C4-2B (cell line): ENCODE data around the gene LRRC28.

Source experiments
- H3K27ac ChIP-seq: fragments of 450-650 bp; 2 replicates; pipeline ENCODE4 v1.5.1; 2017
- CTCF ChIP-seq: fragments of 450-650 bp; conservative IDR thresholded peaks from 2 replicates; pipeline ENCODE4 v1.5.1; 2017; ENCODE audit warnings: mild to moderate bottlenecking
- ZFX ChIP-seq: fragments of 450-650 bp; IDR thresholded peaks from 2 replicates; pipeline ENCODE4 v1.6.1; 2017

The LRRC28 gene

GRCh38 chr15:99343208-99343607 lies 91.9 kb downstream of the LRRC28 start:
- H3K27ac ChIP-seq: no peak overlapping the region
- TF ChIP-seq CTCF (no peak), ZFX (no peak)

DNA sequence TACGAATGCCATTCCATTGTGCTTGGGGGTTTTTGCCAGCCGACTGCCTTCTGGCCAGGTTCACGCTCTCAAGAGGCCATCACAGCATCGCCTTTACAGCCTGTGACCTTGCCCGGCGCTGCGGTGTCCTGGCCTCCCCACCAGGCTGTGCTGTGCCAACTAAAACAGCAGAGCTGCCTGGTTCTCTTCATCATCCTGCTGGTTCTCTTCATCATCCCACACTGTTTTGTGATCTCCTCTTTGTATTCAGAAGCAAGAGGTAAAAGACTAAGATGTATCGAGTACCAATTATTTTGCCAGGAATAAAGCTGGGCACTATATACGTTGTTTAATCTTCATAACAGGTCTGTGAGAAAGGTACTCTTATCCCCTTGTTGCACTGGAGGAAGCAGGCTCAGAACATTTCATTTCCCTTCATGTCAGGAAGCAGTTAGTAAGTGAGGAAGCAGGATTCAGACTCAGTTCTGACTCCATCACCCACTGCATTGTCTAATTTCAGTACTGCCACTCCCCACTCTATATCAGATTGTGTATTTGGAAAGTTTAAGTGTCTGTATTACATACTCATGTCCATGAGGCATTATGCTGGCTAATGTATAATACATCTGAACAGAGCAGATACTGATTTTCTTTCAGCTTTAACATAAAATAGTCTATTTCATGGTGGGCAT lies 92.7 kb downstream of the LRRC28 start:
- no peak for TF ChIP-seq ZFX
- peak; percentile 22; the same call in 1 of the 2 replicates for TF ChIP-seq CTCF
- no peak overlapping the region for H3K27ac ChIP-seq

DNA sequence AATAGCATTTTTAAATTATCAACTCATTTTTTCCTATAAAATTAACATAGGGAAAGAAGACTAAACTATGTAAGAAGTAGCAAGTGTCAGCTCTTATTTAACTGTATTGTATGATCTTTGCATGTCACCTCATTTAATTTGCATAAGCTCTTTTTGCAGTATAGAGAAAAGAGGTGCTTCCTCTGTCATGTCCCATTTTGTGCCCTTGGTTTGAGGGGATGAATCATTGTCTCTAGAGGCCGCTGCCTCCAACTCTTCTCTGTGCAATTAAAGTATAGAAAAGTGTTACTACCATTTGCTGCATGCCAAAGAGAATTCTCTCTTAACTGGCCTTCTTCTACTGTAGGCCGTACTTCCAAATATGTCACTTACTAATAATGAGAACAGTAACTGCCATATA lies 93.4 kb downstream of the LRRC28 start:
- H3K27ac ChIP-seq: no peak overlapping the region

DNA sequence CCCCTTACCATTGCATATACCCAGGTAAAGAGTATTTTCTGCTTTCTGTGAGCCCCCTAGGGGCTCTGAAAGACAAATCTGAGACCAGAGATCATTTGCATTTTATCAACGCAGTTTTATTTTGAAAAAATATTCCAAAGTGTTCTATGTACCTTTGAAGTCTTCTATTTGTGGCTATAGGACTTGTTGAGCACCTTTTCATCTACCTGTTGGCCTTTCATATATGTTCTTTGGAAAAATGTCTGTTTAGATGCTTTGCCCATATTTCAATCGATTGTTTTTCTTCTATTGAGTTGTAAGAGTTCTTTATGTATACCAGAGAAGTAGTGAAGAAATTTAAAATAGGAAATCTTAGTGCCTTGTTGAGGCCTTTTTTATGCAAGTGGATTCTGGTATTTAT lies 94.0 kb downstream of the LRRC28 start:
- TF ChIP-seq ZFX (no peak), CTCF (no peak)
- H3K27ac ChIP-seq: no peak overlapping the region

More for the DNA sequence above, 93.4 kb downstream of the LRRC28 start:
- TF ChIP-seq ZFX (no peak), CTCF (no peak)

GRCh38 chr15:99345832-99346462 lies 94.7 kb downstream of the LRRC28 start:
- TF ChIP-seq CTCF (no peak), ZFX (no peak)
- no peak overlapping the region for H3K27ac ChIP-seq

DNA sequence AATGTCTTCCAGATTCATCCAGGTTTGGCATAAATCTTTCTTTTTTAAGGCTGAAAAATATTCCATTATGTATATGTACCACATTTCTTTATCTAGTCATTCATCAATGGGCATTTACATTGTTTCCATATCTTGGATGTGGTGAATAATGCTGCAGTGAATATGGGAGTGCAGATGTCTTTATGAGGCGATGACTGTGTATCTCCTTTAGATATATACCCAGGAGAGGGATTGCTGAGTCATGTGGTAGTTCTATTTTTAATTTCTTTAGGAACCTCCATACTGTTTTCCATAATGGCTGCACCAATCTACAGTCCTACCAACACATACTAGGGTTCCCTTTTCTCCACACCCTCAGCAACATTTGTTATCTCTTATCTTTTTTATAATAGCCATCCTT lies 96.3 kb downstream of the LRRC28 start:
- no peak for TF ChIP-seq ZFX
- no peak for TF ChIP-seq CTCF
- H3K27ac ChIP-seq: no peak overlapping the region

- H3K27ac ChIP-seq: no peak overlapping the region
- TF ChIP-seq CTCF (no peak), ZFX (no peak)
Measured at GRCh38 chr15:99348412-99348811, 97.1 kb downstream of the LRRC28 start.
